ENCODE measurements around the gene AKR1C3. TPM values are rescaled to one million over a fixed set of nuclear protein-coding genes. Genes with fewer than 3 reads are reported as not detected.
"Not testable (repeated sequence)": the region's sequence is repeated elsewhere in the genome, so short reads cannot be mapped to it uniquely, and the experiment has no call there.

The AKR1C3 gene
- total and polyA plus RNA-seq, 8 donors = 8.7 to 36.1 (median 17.0) TPM

GRCh38 chr10:5059267-5059666, 34.9 kb upstream of the AKR1C3 start:
- ATAC-seq; DNase-seq; FAIRE-seq; H3K4me1 ChIP-seq; H3K36me3 ChIP-seq; H3K27me3 ChIP-seq; intact Hi-C loops (cut with DNase I); H3K4me3 ChIP-seq; H3K27ac ChIP-seq; H3K9me3 ChIP-seq: not testable (repeated sequence)
- WGBS, 2 donors = 86 to 90% methylated on average over 8 of the region's 8 CpGs

- H3K27me3 ChIP-seq; H3K27ac ChIP-seq; H3K36me3 ChIP-seq; intact Hi-C loops (cut with DNase I); H3K4me3 ChIP-seq; DNase-seq; FAIRE-seq; H3K4me1 ChIP-seq; H3K9me3 ChIP-seq; ATAC-seq: not testable (repeated sequence)
- WGBS, 2 donors = 97 to 99% methylated on average over 8 to 13 of the region's 13 CpGs
Observed at GRCh38 chr10:5060791-5061190, 33.4 kb upstream of the AKR1C3 start.

- Histone ChIP-seq H3K36me3 (no peaks in the 10 kb centered on the region), H3K4me1 (peaks cover 0 to 4% (median 0%) of the 10 kb centered on the region in 3 donors), H3K9me3 (no peaks in the 10 kb centered on the region), H3K27me3 (no peaks in the 10 kb centered on the region), H3K27ac (no peak overlapping the region), H3K4me3 (no peak overlapping the region)
- no peak for TF ChIP-seq CTCF (IDR thresholded peaks at IDR 0.05)
- WGBS, 2 donors = 96 to 100% methylated on average over 1 of the region's 1 CpG
- no peak for ATAC-seq
- FAIRE-seq = no peak
- DNase-seq = no peak
- intact Hi-C loops (cut with DNase I) = no loop called here
Observed at GRCh38 chr10:5064656-5065055, 29.6 kb upstream of the AKR1C3 start.

GRCh38 chr10:5068274-5068984, 25.8 kb upstream of the AKR1C3 start:
- WGBS, 2 donors = 90 to 95% methylated on average over 1 of the region's 1 CpG
- FAIRE-seq (no peak), ATAC-seq (no peak), DNase-seq (no peak)
- no peak overlapping the region for H3K27ac ChIP-seq
- intact Hi-C loops (cut with DNase I) = no loop called here
- no peak for TF ChIP-seq CTCF (IDR thresholded peaks at IDR 0.05)
- no peaks in the 10 kb centered on the region for H3K36me3 ChIP-seq
- no peaks in the 10 kb centered on the region for H3K27me3 ChIP-seq
- peaks cover 15 to 20% (median 19%) of the 10 kb centered on the region in 3 donors for H3K4me1 ChIP-seq
- H3K9me3 ChIP-seq = no peaks in the 10 kb centered on the region
- H3K4me3 ChIP-seq = no peak overlapping the region

GRCh38 chr10:5070648-5071410, 23.4 kb upstream of the AKR1C3 start:
- Histone ChIP-seq H3K4me1 (peaks cover 15 to 20% (median 19%) of the 10 kb centered on the region in 3 donors), H3K27me3 (no peaks in the 10 kb centered on the region), H3K36me3 (no peaks in the 10 kb centered on the region), H3K4me3 (peak overlapping the region in 1 of 4 donors; percentile 1), H3K27ac (peak overlapping the region; percentile 44 to 83 (median 74)), H3K9me3 (no peaks in the 10 kb centered on the region)
- no peak for FAIRE-seq
- DNase-seq = peak in 2 of 6 donors; percentile 15 to 29
- TF ChIP-seq CTCF (IDR thresholded peaks at IDR 0.05) = no peak
- intact Hi-C loops (cut with DNase I) = no loop called here
- ATAC-seq = peak; percentile 51 to 63 (median 60)
